MM.1S (cell line): Measurements from ENCODE around the gene FAM120A.

Experiments used
- DNase-seq: peaks from one replicate; pipeline ENCODE4 v3.0.0-alpha.2; 2015
- H2AFZ ChIP-seq: fragments of 300-600 bp; sonication (generic); 2 replicates; pipeline ENCODE4 v1.6.0; 2016; ENCODE audit warnings: antibody characterized with exemption, low read length
- H3F3A ChIP-seq: fragments of 300-600 bp; sonication (generic); 2 replicates; pipeline ENCODE4 v1.6.1; 2016; ENCODE audit warnings: mild to moderate bottlenecking, antibody characterized with exemption, low read length, moderate library complexity, mixed read lengths; ENCODE audit not compliant: insufficient read depth
- H3K27ac ChIP-seq: fragments of 300-600 bp; sonication (generic); 2 replicates; pipeline ENCODE4 v1.5.1; 2016; ENCODE audit warnings: mild to moderate bottlenecking, low read length
- H3K27me3 ChIP-seq: fragments of 300-600 bp; sonication (generic); replicated peaks from 2 replicates; pipeline ENCODE4 v1.6.0; 2016; ENCODE audit warnings: low read length; ENCODE audit not compliant: insufficient read depth
- H3K36me3 ChIP-seq: fragments of 300-600 bp; sonication (generic); replicated peaks from 2 replicates; pipeline ENCODE4 v1.6.1; 2016; ENCODE audit warnings: mild to moderate bottlenecking, low read length, mixed read lengths; ENCODE audit not compliant: insufficient read depth
- H3K4me1 ChIP-seq: fragments of 300-600 bp; sonication (generic); 2 replicates; pipeline ENCODE4 v1.6.1; 2016; ENCODE audit warnings: low read length, mixed read lengths
- H3K4me2 ChIP-seq: fragments of 300-600 bp; sonication (generic); 2 replicates; pipeline ENCODE4 v1.6.0; 2016; ENCODE audit warnings: low read depth, low read length
- H3K4me3 ChIP-seq: fragments of 300-600 bp; sonication (generic); 2 replicates; pipeline ENCODE4 v1.5.1; 2016; ENCODE audit warnings: low read length, mixed read lengths
- H3K79me2 ChIP-seq: fragments of 300-600 bp; sonication (generic); 2 replicates; pipeline ENCODE4 v1.6.1; 2016; ENCODE audit warnings: mixed run types, low read length, mixed read lengths
- H3K9ac ChIP-seq: fragments of 300-600 bp; sonication (generic); 2 replicates; pipeline ENCODE4 v1.6.1; 2016; ENCODE audit warnings: low read length, mixed read lengths
- H3K9me2 ChIP-seq: fragments of 300-600 bp; sonication (generic); replicated peaks from 2 replicates; pipeline ENCODE4 v1.6.1; 2016; ENCODE audit warnings: mild to moderate bottlenecking, low read length, mixed read lengths; ENCODE audit not compliant: insufficient read depth
- H3K9me3 ChIP-seq: fragments of 300-600 bp; sonication (generic); replicated peaks from 2 replicates; pipeline ENCODE4 v1.6.1; 2016; ENCODE audit warnings: mild to moderate bottlenecking, low read length, mixed read lengths; ENCODE audit not compliant: insufficient read depth
- H4K20me1 ChIP-seq: fragments of 300-600 bp; sonication (generic); 2 replicates; pipeline ENCODE4 v1.6.1; 2016; ENCODE audit warnings: mild to moderate bottlenecking, low read length, moderate library complexity, mixed read lengths; ENCODE audit not compliant: insufficient read depth
- EZH2 ChIP-seq: fragments of 300-600 bp; sonication (generic); optimal IDR thresholded peaks from 2 replicates; pipeline ENCODE3; 2017; ENCODE audit warnings: low read depth, mild to moderate bottlenecking, antibody characterized with exemption, low read length, mixed read lengths
- EZH2phosphoT487 ChIP-seq: fragments of 300-600 bp; sonication (generic); IDR thresholded peaks from 2 replicates; pipeline ENCODE4 v1.6.1; 2018; ENCODE audit warnings: antibody characterized with exemption, low read length
- TF ChIP-seq, protein P1 (sequence below): fragments of 300-600 bp; sonication (generic); IDR thresholded peaks from 2 replicates; pipeline ENCODE4 v1.5.1; 2016; ENCODE audit warnings: antibody characterized with exemption, low read length, mixed read lengths

Gene FAM120A

DNA sequence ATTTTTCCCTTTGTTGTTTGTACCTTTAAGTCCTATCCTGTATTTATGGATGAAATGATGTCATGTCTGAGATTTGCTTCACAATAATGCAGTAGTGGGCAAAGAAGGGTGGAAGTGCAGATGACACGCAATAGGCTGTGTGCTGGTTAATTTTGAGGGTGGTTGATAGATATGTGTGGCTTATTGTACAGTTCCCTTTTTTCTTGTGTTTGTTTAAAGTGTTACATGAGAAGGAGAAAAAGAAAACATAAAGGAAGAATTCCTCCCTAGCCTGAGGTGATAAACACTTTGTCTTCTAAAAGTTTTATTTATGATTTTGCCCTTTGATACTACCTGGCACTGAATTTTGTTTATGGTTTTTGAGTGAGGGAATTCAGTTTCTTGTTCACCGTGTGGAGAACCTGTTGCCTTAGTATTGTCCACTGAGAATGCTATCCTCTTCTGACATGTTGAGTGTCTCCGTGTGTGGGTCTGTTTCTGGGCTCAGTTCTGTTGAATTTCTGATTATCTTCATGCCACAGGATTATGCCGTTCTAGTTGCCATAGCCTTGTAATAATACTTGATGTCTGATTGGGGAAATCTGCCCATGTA is 54.2 kb downstream of the FAM120A start:
- peaks cover 90% of the 10 kb centered on the region for H3K79me2 ChIP-seq

DNA sequence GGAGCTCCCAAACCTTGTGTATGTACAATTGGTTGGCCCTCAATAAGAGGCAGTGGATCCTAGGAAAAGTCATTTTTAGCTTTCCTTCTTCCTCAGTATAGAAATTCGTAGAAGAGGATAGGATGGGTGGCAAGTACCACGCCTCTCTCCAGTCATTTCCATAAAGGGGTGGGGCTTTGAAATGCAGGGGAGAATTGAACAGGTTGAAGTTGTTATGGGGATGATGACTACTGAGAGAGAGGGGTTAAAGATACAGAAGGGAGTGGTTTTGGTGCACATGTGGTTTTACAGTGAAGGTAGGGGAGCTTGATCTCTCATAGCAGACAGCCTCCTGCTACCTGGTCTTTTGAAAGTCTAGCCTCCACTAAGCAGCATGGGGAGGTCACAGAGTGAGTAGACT is 56.3 kb downstream of the FAM120A start:
- no peak for DNase-seq
- no peak overlapping the region for H3K4me2 ChIP-seq
- H3F3A ChIP-seq: peaks cover 19% of the 10 kb centered on the region
- no peak overlapping the region for H3K9ac ChIP-seq
- no peak overlapping the region for H3K4me3 ChIP-seq
- no peak overlapping the region for H2AFZ ChIP-seq
- peaks cover 19% of the 10 kb centered on the region for H3K4me1 ChIP-seq
- H3K27me3 ChIP-seq: no peaks in the 10 kb centered on the region
- no peaks in the 10 kb centered on the region for H3K9me3 ChIP-seq
- peaks cover 89% of the 10 kb centered on the region for H3K79me2 ChIP-seq
- H3K36me3 ChIP-seq: no peaks in the 10 kb centered on the region
- TF ChIP-seq EZH2: no peak
- no peak for TF ChIP-seq EZH2phosphoT487
- TF ChIP-seq, protein P1, sequence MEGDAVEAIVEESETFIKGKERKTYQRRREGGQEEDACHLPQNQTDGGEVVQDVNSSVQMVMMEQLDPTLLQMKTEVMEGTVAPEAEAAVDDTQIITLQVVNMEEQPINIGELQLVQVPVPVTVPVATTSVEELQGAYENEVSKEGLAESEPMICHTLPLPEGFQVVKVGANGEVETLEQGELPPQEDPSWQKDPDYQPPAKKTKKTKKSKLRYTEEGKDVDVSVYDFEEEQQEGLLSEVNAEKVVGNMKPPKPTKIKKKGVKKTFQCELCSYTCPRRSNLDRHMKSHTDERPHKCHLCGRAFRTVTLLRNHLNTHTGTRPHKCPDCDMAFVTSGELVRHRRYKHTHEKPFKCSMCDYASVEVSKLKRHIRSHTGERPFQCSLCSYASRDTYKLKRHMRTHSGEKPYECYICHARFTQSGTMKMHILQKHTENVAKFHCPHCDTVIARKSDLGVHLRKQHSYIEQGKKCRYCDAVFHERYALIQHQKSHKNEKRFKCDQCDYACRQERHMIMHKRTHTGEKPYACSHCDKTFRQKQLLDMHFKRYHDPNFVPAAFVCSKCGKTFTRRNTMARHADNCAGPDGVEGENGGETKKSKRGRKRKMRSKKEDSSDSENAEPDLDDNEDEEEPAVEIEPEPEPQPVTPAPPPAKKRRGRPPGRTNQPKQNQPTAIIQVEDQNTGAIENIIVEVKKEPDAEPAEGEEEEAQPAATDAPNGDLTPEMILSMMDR: no peak
- peaks cover 14% of the 10 kb centered on the region; the same call in 1 of the 2 replicates for H4K20me1 ChIP-seq
- no peak overlapping the region for H3K27ac ChIP-seq
- no peaks in the 10 kb centered on the region for H3K9me2 ChIP-seq

More for the DNA sequence above, 54.2 kb downstream of the FAM120A start:
- Histone ChIP-seq H3F3A (peaks cover 20% of the 10 kb centered on the region), H3K27me3 (no peaks in the 10 kb centered on the region), H3K4me2 (peak overlapping the region; percentile 70), H2AFZ (no peak overlapping the region), H3K9ac (no peak overlapping the region), H3K36me3 (no peaks in the 10 kb centered on the region; the same call in 1 of the 2 replicates), H4K20me1 (peaks cover 14% of the 10 kb centered on the region; the same call in 1 of the 2 replicates), H3K4me3 (0 out of 2 replicates have a peak overlapping the region, but pooled peaks have one; percentile 4), H3K27ac (peak overlapping the region; percentile 60; the same call in 1 of the 2 replicates), H3K9me3 (no peaks in the 10 kb centered on the region), H3K9me2 (no peaks in the 10 kb centered on the region), H3K4me1 (peaks cover 30% of the 10 kb centered on the region)
- no peak for DNase-seq
- no peak for TF ChIP-seq EZH2phosphoT487
- no peak for TF ChIP-seq EZH2
- TF ChIP-seq, protein P1: no peak

DNA sequence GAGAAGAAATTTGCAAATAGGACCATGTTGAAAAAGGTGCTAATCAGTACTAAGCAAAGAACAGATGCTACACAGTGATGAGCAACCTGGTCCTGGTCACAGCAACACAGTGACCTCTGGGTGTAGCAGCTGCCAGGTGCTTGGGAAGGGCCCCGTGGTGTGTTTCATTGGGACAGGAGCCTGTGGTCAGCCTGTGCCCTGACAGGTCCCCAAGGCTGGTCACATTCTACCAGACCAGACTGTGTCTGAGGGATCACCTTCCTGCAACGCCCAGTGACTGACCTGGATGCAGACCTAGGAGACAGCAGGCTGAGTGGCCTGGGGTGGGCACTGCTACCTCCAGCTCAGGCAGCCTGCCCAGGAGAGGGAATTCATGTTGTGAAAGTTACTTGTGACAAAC is 56.7 kb downstream of the FAM120A start:
- no peak overlapping the region for H3K4me2 ChIP-seq
- no peak for DNase-seq
- no peaks in the 10 kb centered on the region for H3K36me3 ChIP-seq
- H3K27me3 ChIP-seq: no peaks in the 10 kb centered on the region
- H3K9ac ChIP-seq: no peak overlapping the region
- H3K4me1 ChIP-seq: peaks cover 19% of the 10 kb centered on the region
- no peak overlapping the region for H3K27ac ChIP-seq
- no peak overlapping the region for H3K4me3 ChIP-seq
- H3K9me3 ChIP-seq: no peaks in the 10 kb centered on the region
- no peak for TF ChIP-seq EZH2
- no peak for TF ChIP-seq EZH2phosphoT487
- TF ChIP-seq, protein P1: no peak
- H2AFZ ChIP-seq: no peak overlapping the region
- peaks cover 19% of the 10 kb centered on the region for H3F3A ChIP-seq
- H4K20me1 ChIP-seq: peaks cover 14% of the 10 kb centered on the region; the same call in 1 of the 2 replicates
- H3K9me2 ChIP-seq: no peaks in the 10 kb centered on the region
- peaks cover 89% of the 10 kb centered on the region for H3K79me2 ChIP-seq
